K562 (cell line): ENCODE data around the gene ACACB.

Experiments used
- CHD4 ChIP-seq: fragments of 200-600 bp; sonication (generic); IDR thresholded peaks from 3 replicates; pipeline ENCODE4 v1.6.1; 2012; ENCODE audit warnings: low read depth, mild to moderate bottlenecking, mixed read lengths, low read length, inconsistent platforms; ENCODE audit not compliant: insufficient read depth, insufficient replicate concordance, poor library complexity, severe bottlenecking
- POLR2A ChIP-seq: fragments of 450-650 bp; conservative IDR thresholded peaks from 2 replicates; pipeline ENCODE4 v1.6.1; 2016
- ZNF239 ChIP-seq: fragments of 250-450 bp; sonication (Bioruptor Pico); IDR thresholded peaks from 2 replicates; pipeline ENCODE4 v1.4.0; 2020; ENCODE audit warnings: mild to moderate bottlenecking
- TF ChIP-seq, protein P1 (sequence below): fragments of 450-650 bp; IDR thresholded peaks from 2 replicates; pipeline ENCODE4 v1.6.1; 2016; ENCODE audit warnings: low read depth

DNA sequence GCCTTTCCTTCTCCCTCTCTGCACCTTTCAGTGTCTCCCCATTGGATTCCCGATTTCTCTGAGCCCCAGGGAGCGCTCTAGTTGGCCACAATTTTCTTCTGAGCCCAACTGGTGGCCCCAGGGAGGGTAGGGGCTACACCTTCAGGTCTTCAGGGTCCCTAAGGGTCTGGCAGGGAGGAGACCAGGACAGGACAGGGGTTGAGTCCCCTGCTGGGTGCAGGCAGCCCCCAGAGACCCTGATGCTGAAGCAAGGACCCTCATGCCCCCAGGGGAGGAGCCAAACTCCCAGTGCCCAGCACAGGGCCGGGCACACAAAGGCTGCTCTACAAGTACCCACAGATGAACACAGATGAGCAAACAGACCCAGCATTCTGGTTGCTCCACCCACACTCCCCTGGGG lies 180.0 kb downstream of the ACACB start:
- TF ChIP-seq POLR2A (no peak), CHD4 (no peak), ZNF239 (CRISPR knock-in tag) (no peak)
- TF ChIP-seq, protein P1, sequence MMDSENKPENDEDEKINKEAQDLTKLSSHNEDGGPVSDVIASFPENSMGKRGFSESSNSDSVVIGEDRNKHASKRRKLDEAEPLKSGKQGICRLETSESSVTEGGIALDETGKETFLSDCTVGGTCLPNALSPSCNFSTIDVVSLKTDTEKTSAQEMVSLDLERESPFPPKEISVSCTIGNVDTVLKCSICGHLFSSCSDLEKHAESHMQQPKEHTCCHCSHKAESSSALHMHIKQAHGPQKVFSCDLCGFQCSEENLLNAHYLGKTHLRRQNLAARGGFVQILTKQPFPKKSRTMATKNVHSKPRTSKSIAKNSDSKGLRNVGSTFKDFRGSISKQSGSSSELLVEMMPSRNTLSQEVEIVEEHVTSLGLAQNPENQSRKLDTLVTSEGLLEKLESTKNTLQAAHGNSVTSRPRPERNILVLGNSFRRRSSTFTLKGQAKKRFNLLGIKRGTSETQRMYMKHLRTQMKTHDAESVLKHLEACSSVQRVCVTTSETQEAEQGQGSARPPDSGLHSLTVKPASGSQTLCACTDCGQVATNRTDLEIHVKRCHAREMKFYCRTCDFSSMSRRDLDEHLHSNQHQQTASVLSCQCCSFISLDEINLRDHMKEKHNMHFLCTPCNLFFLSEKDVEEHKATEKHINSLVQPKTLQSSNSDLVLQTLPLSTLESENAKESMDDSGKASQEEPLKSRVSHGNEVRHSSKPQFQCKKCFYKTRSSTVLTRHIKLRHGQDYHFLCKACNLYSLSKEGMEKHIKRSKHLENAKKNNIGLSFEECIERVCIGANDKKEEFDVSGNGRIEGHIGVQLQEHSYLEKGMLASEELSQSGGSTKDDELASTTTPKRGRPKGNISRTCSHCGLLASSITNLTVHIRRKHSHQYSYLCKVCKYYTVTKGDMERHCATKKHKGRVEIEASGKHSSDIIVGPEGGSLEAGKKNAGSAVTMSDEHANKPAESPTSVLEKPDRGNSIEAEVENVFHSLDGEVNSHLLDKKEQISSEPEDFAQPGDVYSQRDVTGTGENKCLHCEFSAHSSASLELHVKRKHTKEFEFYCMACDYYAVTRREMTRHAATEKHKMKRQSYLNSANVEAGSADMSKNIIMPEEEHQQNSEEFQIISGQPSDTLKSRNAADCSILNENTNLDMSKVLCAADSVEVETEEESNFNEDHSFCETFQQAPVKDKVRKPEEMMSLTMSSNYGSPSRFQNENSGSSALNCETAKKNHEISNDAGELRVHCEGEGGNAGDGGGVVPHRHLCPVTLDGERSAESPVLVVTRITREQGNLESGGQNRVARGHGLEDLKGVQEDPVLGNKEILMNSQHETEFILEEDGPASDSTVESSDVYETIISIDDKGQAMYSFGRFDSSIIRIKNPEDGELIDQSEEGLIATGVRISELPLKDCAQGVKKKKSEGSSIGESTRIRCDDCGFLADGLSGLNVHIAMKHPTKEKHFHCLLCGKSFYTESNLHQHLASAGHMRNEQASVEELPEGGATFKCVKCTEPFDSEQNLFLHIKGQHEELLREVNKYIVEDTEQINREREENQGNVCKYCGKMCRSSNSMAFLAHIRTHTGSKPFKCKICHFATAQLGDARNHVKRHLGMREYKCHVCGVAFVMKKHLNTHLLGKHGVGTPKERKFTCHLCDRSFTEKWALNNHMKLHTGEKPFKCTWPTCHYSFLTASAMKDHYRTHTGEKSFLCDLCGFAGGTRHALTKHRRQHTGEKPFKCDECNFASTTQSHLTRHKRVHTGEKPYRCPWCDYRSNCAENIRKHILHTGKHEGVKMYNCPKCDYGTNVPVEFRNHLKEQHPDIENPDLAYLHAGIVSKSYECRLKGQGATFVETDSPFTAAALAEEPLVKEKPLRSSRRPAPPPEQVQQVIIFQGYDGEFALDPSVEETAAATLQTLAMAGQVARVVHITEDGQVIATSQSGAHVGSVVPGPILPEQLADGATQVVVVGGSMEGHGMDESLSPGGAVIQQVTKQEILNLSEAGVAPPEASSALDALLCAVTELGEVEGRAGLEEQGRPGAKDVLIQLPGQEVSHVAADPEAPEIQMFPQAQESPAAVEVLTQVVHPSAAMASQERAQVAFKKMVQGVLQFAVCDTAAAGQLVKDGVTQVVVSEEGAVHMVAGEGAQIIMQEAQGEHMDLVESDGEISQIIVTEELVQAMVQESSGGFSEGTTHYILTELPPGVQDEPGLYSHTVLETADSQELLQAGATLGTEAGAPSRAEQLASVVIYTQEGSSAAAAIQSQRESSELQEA, result no peak
